Skeletal muscle satellite cell (primary cell): Measurements from ENCODE around the gene RTKN.
"Not testable (repeated sequence)": the region's sequence is repeated elsewhere in the genome, so short reads cannot be mapped to it uniquely, and the experiment has no call there.

ENCODE experiments used
- H3K27me3 ChIP-seq: 2 replicates; pipeline ENCODE4 v1.7.0; 2013; ENCODE audit warnings: low read length; ENCODE audit not compliant: control insufficient read depth, insufficient read depth
- H3K36me3 ChIP-seq: 2 replicates; pipeline ENCODE4 v1.7.0; 2013; ENCODE audit warnings: mild to moderate bottlenecking, control low read depth, low read length; ENCODE audit not compliant: insufficient read depth
- H3K4me1 ChIP-seq: 2 replicates; pipeline ENCODE4 v1.7.0; 2013; ENCODE audit warnings: low read length; ENCODE audit not compliant: control insufficient read depth, insufficient read depth
- H3K4me2 ChIP-seq: 2 replicates; pipeline ENCODE4 v1.7.0; 2013; ENCODE audit warnings: mild to moderate bottlenecking, low read length
- H3K4me3 ChIP-seq: 2 replicates; pipeline ENCODE4 v1.7.0; 2013; ENCODE audit warnings: low read length
- H3K9ac ChIP-seq: 2 replicates; pipeline ENCODE4 v1.7.0; 2013; ENCODE audit warnings: mild to moderate bottlenecking, low read depth, low read length, moderate library complexity
- H3K9me3 ChIP-seq: replicated peaks from 2 replicates; pipeline ENCODE4 v1.7.0; 2013; ENCODE audit warnings: mild to moderate bottlenecking, control low read depth, low read length

RTKN gene

GRCh38 chr2:74444498-74445318 lies 3.0 kb upstream of the RTKN start:
- Histone ChIP-seq H3K4me3 (no peak overlapping the region), H3K27me3 (peaks cover 19% of the 10 kb centered on the region), H3K9me3 (no peaks in the 10 kb centered on the region), H3K9ac (no peak overlapping the region), H3K36me3 (no peaks in the 10 kb centered on the region), H3K4me2 (peak overlapping the region; percentile 50), H3K4me1 (peaks cover 25% of the 10 kb centered on the region)

GRCh38 chr2:74442483-74443297 lies 953 bp upstream of the RTKN start:
- not testable (repeated sequence) for H3K9me3 ChIP-seq, H3K4me3 ChIP-seq, H3K9ac ChIP-seq, H3K36me3 ChIP-seq
- Histone ChIP-seq H3K27me3 (peaks cover 19% of the 10 kb centered on the region), H3K4me1 (peaks cover 45% of the 10 kb centered on the region), H3K4me2 (peak overlapping the region; percentile 43)

DNA sequence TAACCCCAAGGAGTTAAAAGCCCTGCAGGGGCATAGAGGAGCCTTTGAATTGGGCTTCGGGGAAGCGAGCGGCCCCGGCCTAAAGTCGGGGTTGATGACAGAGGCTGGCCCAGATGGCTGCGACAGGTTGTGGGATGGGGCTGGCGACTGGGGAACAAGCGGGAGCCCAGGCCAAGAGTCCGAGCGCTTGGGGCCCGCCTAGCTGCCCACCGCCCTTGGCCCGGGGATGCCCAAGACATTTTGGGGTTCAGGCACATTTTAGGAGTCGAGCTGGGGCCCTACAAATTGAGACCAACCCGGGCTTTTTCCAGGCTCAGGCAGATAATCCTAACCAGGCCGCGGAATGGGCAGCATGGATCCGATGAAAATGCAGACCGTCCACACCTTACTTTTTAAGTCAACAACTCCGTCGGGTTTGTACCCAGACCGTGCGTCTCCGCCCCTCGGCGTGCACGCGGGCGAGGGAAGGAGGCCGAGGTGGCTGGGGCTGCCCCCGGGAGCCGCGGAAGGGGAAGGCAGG lies 507 bp downstream of the RTKN start:
- Histone ChIP-seq H3K4me1 (peaks cover 59% of the 10 kb centered on the region), H3K27me3 (peaks cover 19% of the 10 kb centered on the region)

GRCh38 chr2:74440378-74441169 lies 1.2 kb downstream of the RTKN start:
- Histone ChIP-seq H3K4me3 (peak overlapping the region; percentile 74), H3K9me3 (no peaks in the 10 kb centered on the region), H3K4me1 (peaks cover 62% of the 10 kb centered on the region), H3K27me3 (peaks cover 19% of the 10 kb centered on the region), H3K9ac (peak overlapping the region; percentile 84), H3K4me2 (peak overlapping the region; percentile 97), H3K36me3 (no peaks in the 10 kb centered on the region)

More for the DNA sequence above, 507 bp downstream of the RTKN start:
- peak overlapping the region; percentile 74 for H3K4me3 ChIP-seq
- peak overlapping the region; percentile 84 for H3K9ac ChIP-seq
- no peaks in the 10 kb centered on the region for H3K9me3 ChIP-seq
- peak overlapping the region; percentile 97 for H3K4me2 ChIP-seq
- no peaks in the 10 kb centered on the region for H3K36me3 ChIP-seq

GRCh38 chr2:74439803-74440377 lies 1.8 kb downstream of the RTKN start:
- H3K36me3 ChIP-seq: no peaks in the 10 kb centered on the region
- no peaks in the 10 kb centered on the region for H3K9me3 ChIP-seq
- H3K4me2 ChIP-seq: peak overlapping the region; percentile 97
- peak overlapping the region; percentile 84 for H3K9ac ChIP-seq
- peaks cover 15% of the 10 kb centered on the region for H3K27me3 ChIP-seq
- H3K4me3 ChIP-seq: peak overlapping the region; percentile 74
- peaks cover 62% of the 10 kb centered on the region for H3K4me1 ChIP-seq

GRCh38 chr2:74439373-74439772 lies 2.4 kb downstream of the RTKN start:
- Histone ChIP-seq H3K4me3 (peak overlapping the region; percentile 74), H3K27me3 (peaks cover 11% of the 10 kb centered on the region), H3K36me3 (no peaks in the 10 kb centered on the region), H3K4me1 (peaks cover 59% of the 10 kb centered on the region), H3K4me2 (peak overlapping the region; percentile 97), H3K9me3 (no peaks in the 10 kb centered on the region), H3K9ac (peak overlapping the region; percentile 84)

DNA sequence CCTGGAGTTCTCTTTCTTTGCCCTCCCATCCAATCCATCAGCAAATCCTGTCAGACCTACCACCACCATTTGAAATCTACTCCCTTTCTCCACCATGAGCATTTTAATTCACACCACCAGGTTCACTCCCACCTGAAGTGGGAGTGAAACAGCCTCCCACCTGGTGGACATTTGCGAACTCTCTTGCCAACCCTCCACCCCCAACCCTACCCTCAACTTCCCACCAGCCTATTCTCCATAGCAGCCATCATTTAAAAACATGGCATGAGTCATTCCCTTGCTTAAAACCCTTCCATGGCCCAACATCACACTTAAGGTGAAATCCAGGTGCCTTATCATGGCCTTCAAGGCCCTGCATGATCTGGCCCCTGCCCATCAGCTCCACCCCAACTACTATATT lies 3.5 kb downstream of the RTKN start:
- Histone ChIP-seq H3K4me2 (peak overlapping the region; percentile 97), H3K4me3 (peak overlapping the region; percentile 8), H3K9ac (no peak overlapping the region), H3K36me3 (no peaks in the 10 kb centered on the region), H3K4me1 (peaks cover 53% of the 10 kb centered on the region), H3K9me3 (no peaks in the 10 kb centered on the region), H3K27me3 (peaks cover 11% of the 10 kb centered on the region)

GRCh38 chr2:74436848-74437695 lies 4.7 kb downstream of the RTKN start:
- peaks cover 3% of the 10 kb centered on the region for H3K36me3 ChIP-seq
- no peaks in the 10 kb centered on the region for H3K9me3 ChIP-seq

DNA sequence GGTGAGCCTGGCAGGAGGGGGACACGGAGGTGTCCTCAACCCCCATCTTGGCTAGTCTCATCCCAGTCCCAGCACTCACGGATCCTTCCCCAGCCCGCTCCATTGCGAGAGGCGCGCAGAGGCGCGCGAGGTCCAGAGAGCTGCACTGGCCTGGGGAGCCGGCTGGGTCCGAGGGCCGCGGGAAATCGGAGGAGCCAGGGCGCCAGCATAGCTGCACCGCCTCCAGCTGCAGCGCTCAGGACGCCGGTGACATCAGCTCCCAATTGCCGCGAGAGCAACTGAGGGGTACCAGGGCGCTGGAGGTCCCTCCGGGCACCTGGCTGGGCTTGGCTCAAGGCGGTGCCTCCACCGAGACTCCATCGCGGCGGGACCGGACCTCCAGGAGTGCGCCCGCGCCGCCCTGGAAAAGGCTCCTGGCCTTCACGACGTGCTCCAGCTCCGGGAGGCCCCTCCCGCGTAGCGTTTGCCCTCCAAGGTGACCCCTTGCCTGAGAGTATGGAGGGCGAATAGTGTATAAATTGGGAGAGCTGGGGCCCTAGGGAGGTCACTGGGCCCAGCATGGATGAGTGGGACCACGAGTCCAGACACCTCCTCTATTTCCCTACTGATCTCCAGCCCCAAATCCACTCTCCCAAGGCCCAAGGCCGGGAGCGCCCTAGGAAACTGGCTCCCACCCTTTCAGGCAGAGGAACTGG lies 5.5 kb downstream of the RTKN start:
- peaks cover 11% of the 10 kb centered on the region for H3K36me3 ChIP-seq
- H3K9me3 ChIP-seq: no peaks in the 10 kb centered on the region
- peaks cover 47% of the 10 kb centered on the region for H3K4me1 ChIP-seq
- H3K27me3 ChIP-seq: no peaks in the 10 kb centered on the region
- H3K9ac ChIP-seq: peak overlapping the region; percentile 31
- peak overlapping the region; percentile 30 for H3K4me3 ChIP-seq
- peak overlapping the region; percentile 66 for H3K4me2 ChIP-seq

More at GRCh38 chr2:74436848-74437695, 4.7 kb downstream of the RTKN start:
- peak overlapping the region; percentile 31 for H3K9ac ChIP-seq
- peak overlapping the region; percentile 66 for H3K4me2 ChIP-seq
- peaks cover 53% of the 10 kb centered on the region for H3K4me1 ChIP-seq
- peak overlapping the region; percentile 30 for H3K4me3 ChIP-seq
- H3K27me3 ChIP-seq: peaks cover 8% of the 10 kb centered on the region

GRCh38 chr2:74430502-74430901 lies 11.2 kb downstream of the RTKN start:
- H3K9ac ChIP-seq: no peak overlapping the region
- H3K4me1 ChIP-seq: peaks cover under 1% of the 10 kb centered on the region
- H3K4me2 ChIP-seq: no peak overlapping the region
- no peak overlapping the region for H3K4me3 ChIP-seq
- H3K36me3 ChIP-seq: peaks cover 56% of the 10 kb centered on the region
- H3K9me3 ChIP-seq: no peaks in the 10 kb centered on the region
- no peaks in the 10 kb centered on the region for H3K27me3 ChIP-seq
